ENCODE results near the gene CD44.
A peak's percentile ranks its signal among the peaks of the same experiment; 100 is the strongest.

CD44 gene

GRCh38 chr11:35118906-35119305 lies 20.1 kb upstream of the CD44 start:
- H3K4me1 Mint-ChIP-seq, result peaks cover 67% of the 10 kb centered on the region
- H3K9me3 Mint-ChIP-seq, result peaks cover 1% of the 10 kb centered on the region
- peak overlapping the region; percentile 8 for H3K4me3 Mint-ChIP-seq
- no peaks in the 10 kb centered on the region for H3K27me3 Mint-ChIP-seq
- no peaks in the 10 kb centered on the region for H3K36me3 Mint-ChIP-seq
- ATAC-seq (ENCODE audit: low read depth), result peak; percentile 75
- DNase-seq (ENCODE audit: low spot score in 2 of 2), result peak; percentile 36 to 49
- H3K27ac Mint-ChIP-seq, result peak overlapping the region; percentile 90

- Mint-ChIP-seq H3K27ac (peak overlapping the region; percentile 90), H3K4me3 (peak overlapping the region; percentile 44), H3K27me3 (no peaks in the 10 kb centered on the region), H3K9me3 (peaks cover 1% of the 10 kb centered on the region), H3K4me1 (peaks cover 71% of the 10 kb centered on the region), H3K36me3 (no peaks in the 10 kb centered on the region)
- ATAC-seq (ENCODE audit: low read depth) (peak; percentile 45), DNase-seq (ENCODE audit: low spot score in 2 of 2) (no peak)
Measured at GRCh38 chr11:35121326-35121865, 17.6 kb upstream of the CD44 start.

GRCh38 chr11:35122308-35122707 lies 16.7 kb upstream of the CD44 start:
- H3K27ac Mint-ChIP-seq, result peak overlapping the region; percentile 87
- H3K36me3 Mint-ChIP-seq, result peaks cover 2% of the 10 kb centered on the region
- DNase-seq (ENCODE audit: low spot score in 2 of 2) (no peak), ATAC-seq (ENCODE audit: low read depth) (no peak)
- H3K4me1 Mint-ChIP-seq, result peaks cover 75% of the 10 kb centered on the region
- no peak overlapping the region for H3K4me3 Mint-ChIP-seq
- peaks cover 3% of the 10 kb centered on the region for H3K9me3 Mint-ChIP-seq
- H3K27me3 Mint-ChIP-seq, result no peaks in the 10 kb centered on the region

GRCh38 chr11:35126000-35126878 lies 12.7 kb upstream of the CD44 start:
- Mint-ChIP-seq H3K4me1 (peaks cover 55% of the 10 kb centered on the region), H3K4me3 (peak overlapping the region; percentile 74), H3K36me3 (peaks cover 2% of the 10 kb centered on the region), H3K27me3 (no peaks in the 10 kb centered on the region), H3K9me3 (peaks cover 2% of the 10 kb centered on the region), H3K27ac (peak overlapping the region; percentile 93)
- peak; percentile 83 for ATAC-seq (ENCODE audit: low read depth)
- peak; percentile 42 to 69 for DNase-seq (ENCODE audit: low spot score in 2 of 2)

- peaks cover 2% of the 10 kb centered on the region for H3K9me3 Mint-ChIP-seq
- H3K27ac Mint-ChIP-seq, result peak overlapping the region; percentile 93
- no peak for ATAC-seq (ENCODE audit: low read depth)
- H3K36me3 Mint-ChIP-seq, result peaks cover 2% of the 10 kb centered on the region
- DNase-seq (ENCODE audit: low spot score in 2 of 2), result no peak
- H3K27me3 Mint-ChIP-seq, result no peaks in the 10 kb centered on the region
- peak overlapping the region; percentile 74 for H3K4me3 Mint-ChIP-seq
- peaks cover 56% of the 10 kb centered on the region for H3K4me1 Mint-ChIP-seq
Measured at GRCh38 chr11:35126879-35127581, 11.9 kb upstream of the CD44 start.

GRCh38 chr11:35127619-35128018 lies 11.4 kb upstream of the CD44 start:
- peaks cover 2% of the 10 kb centered on the region for H3K9me3 Mint-ChIP-seq
- H3K27ac Mint-ChIP-seq, result peak overlapping the region; percentile 93
- DNase-seq (ENCODE audit: low spot score in 2 of 2) (no peak), ATAC-seq (ENCODE audit: low read depth) (no peak)
- H3K4me1 Mint-ChIP-seq, result peaks cover 55% of the 10 kb centered on the region
- peaks cover 2% of the 10 kb centered on the region for H3K36me3 Mint-ChIP-seq
- H3K4me3 Mint-ChIP-seq, result no peak overlapping the region
- H3K27me3 Mint-ChIP-seq, result no peaks in the 10 kb centered on the region

GRCh38 chr11:35131094-35131493 lies 7.9 kb upstream of the CD44 start:
- H3K27me3 Mint-ChIP-seq, result no peaks in the 10 kb centered on the region
- peaks cover 2% of the 10 kb centered on the region for H3K9me3 Mint-ChIP-seq
- H3K27ac Mint-ChIP-seq, result peak overlapping the region; percentile 13
- peaks cover 40% of the 10 kb centered on the region for H3K4me1 Mint-ChIP-seq
- ATAC-seq (ENCODE audit: low read depth), result no peak
- no peak overlapping the region for H3K4me3 Mint-ChIP-seq
- DNase-seq (ENCODE audit: low spot score in 2 of 2), result no peak
- H3K36me3 Mint-ChIP-seq, result peaks cover 2% of the 10 kb centered on the region

- no peaks in the 10 kb centered on the region for H3K27me3 Mint-ChIP-seq
- ATAC-seq (ENCODE audit: low read depth) (no peak), DNase-seq (ENCODE audit: low spot score in 2 of 2) (no peak)
- no peaks in the 10 kb centered on the region for H3K9me3 Mint-ChIP-seq
- H3K4me1 Mint-ChIP-seq, result peaks cover 35% of the 10 kb centered on the region
- H3K36me3 Mint-ChIP-seq, result no peaks in the 10 kb centered on the region
- peak overlapping the region; percentile 13 for H3K27ac Mint-ChIP-seq
- H3K4me3 Mint-ChIP-seq, result no peak overlapping the region
Measured at GRCh38 chr11:35131886-35132285, 7.1 kb upstream of the CD44 start.

GRCh38 chr11:35133656-35134055 lies 5.3 kb upstream of the CD44 start:
- Mint-ChIP-seq H3K27ac (no peak overlapping the region), H3K4me1 (peaks cover 37% of the 10 kb centered on the region), H3K27me3 (no peaks in the 10 kb centered on the region), H3K9me3 (no peaks in the 10 kb centered on the region), H3K36me3 (no peaks in the 10 kb centered on the region), H3K4me3 (no peak overlapping the region)
- DNase-seq (ENCODE audit: low spot score in 2 of 2), result no peak
- ATAC-seq (ENCODE audit: low read depth), result no peak

GRCh38 chr11:35134403-35135148 lies 4.4 kb upstream of the CD44 start:
- Mint-ChIP-seq H3K36me3 (no peaks in the 10 kb centered on the region), H3K27me3 (no peaks in the 10 kb centered on the region), H3K4me1 (peaks cover 33% of the 10 kb centered on the region), H3K27ac (no peak overlapping the region), H3K4me3 (no peak overlapping the region), H3K9me3 (no peaks in the 10 kb centered on the region)
- no peak for ATAC-seq (ENCODE audit: low read depth)
- DNase-seq (ENCODE audit: low spot score in 2 of 2), result no peak

GRCh38 chr11:35135222-35135621 lies 3.7 kb upstream of the CD44 start:
- Mint-ChIP-seq H3K27ac (no peak overlapping the region), H3K36me3 (no peaks in the 10 kb centered on the region), H3K9me3 (no peaks in the 10 kb centered on the region), H3K4me1 (peaks cover 34% of the 10 kb centered on the region), H3K27me3 (no peaks in the 10 kb centered on the region), H3K4me3 (no peak overlapping the region)
- no peak for ATAC-seq (ENCODE audit: low read depth)
- DNase-seq (ENCODE audit: low spot score in 2 of 2), result no peak

- Mint-ChIP-seq H3K27ac (peak overlapping the region; percentile 14), H3K36me3 (no peaks in the 10 kb centered on the region), H3K27me3 (no peaks in the 10 kb centered on the region), H3K4me1 (peaks cover 32% of the 10 kb centered on the region), H3K9me3 (no peaks in the 10 kb centered on the region), H3K4me3 (no peak overlapping the region)
- ATAC-seq (ENCODE audit: low read depth), result no peak
- DNase-seq (ENCODE audit: low spot score in 2 of 2), result no peak
Measured at GRCh38 chr11:35136311-35136710, 2.7 kb upstream of the CD44 start.

- H3K36me3 Mint-ChIP-seq, result peaks cover 3% of the 10 kb centered on the region
- H3K27me3 Mint-ChIP-seq, result no peaks in the 10 kb centered on the region
Measured at GRCh38 chr11:35138058-35138457, 913 bp upstream of the CD44 start.

GRCh38 chr11:35138606-35138942 lies 397 bp upstream of the CD44 start:
- Mint-ChIP-seq H3K27me3 (no peaks in the 10 kb centered on the region), H3K4me1 (peaks cover 39% of the 10 kb centered on the region), H3K36me3 (peaks cover 3% of the 10 kb centered on the region), H3K9me3 (no peaks in the 10 kb centered on the region), H3K27ac (peak overlapping the region; percentile 94), H3K4me3 (peak overlapping the region; percentile 87)
- DNase-seq (ENCODE audit: low spot score in 2 of 2) (no peak), ATAC-seq (ENCODE audit: low read depth) (no peak)

More at GRCh38 chr11:35138058-35138457, 913 bp upstream of the CD44 start:
- peaks cover 34% of the 10 kb centered on the region for H3K4me1 Mint-ChIP-seq
- no peak for ATAC-seq (ENCODE audit: low read depth)
- no peaks in the 10 kb centered on the region for H3K9me3 Mint-ChIP-seq
- no peak for DNase-seq (ENCODE audit: low spot score in 2 of 2)
- H3K27ac Mint-ChIP-seq, result peak overlapping the region; percentile 94
- peak overlapping the region; percentile 87 for H3K4me3 Mint-ChIP-seq
